Vagina (tissue), 2 donors: ENCODE data around the gene EPO.

Source experiments
- CTCF ChIP-seq, 3 experiments: fragments of 450-650 bp in 2 of 3; fragments of 200-600 bp in 1 of 3; sonication (generic) in 1 of 3; IDR thresholded peaks; one replicate each; pipeline ENCODE4 v1.5.1; 2017 to 2019; ENCODE audit warnings: antibody characterized with exemption in 3 of 3, mild to moderate bottlenecking in 2 of 3, moderate library complexity in 2 of 3
- POLR2A ChIP-seq, 2 donors: fragments of 450-650 bp; IDR thresholded peaks; one replicate each; pipeline ENCODE4 v1.6.1; 2017; ENCODE audit warnings: antibody characterized with exemption in 2 of 2, mild to moderate bottlenecking in 2 of 2, moderate library complexity in 2 of 2

- TF ChIP-seq CTCF (IDR thresholded peaks at IDR 0.05) = no peak
- no peak for TF ChIP-seq POLR2A (IDR thresholded peaks at IDR 0.05)
These were observed 27.7 kb upstream of the EPO start for GRCh38 chr7:100692578-100692961.
